ENCODE measurements around the gene DHCR24.
A peak's percentile ranks its signal among the peaks of the same experiment; 100 is the strongest.

DHCR24 gene

GRCh38 chr1:54888080-54888733 is 1.2 kb upstream of the DHCR24 start:
- TF ChIP-seq CEBPB (IDR thresholded peaks at IDR 0.05) (no peak), EP300 (IDR thresholded peaks at IDR 0.05; ENCODE audit: borderline replicate concordance) (no peak), CREB1 (IDR thresholded peaks at IDR 0.05; ENCODE audit: low read depth) (no peak), FOXM1 (IDR thresholded peaks at IDR 0.05; ENCODE audit: borderline replicate concordance, low read depth) (no peak), TAF1 (IDR thresholded peaks at IDR 0.05; ENCODE audit: low read depth) (no peak), YY1 (IDR thresholded peaks at IDR 0.05; ENCODE audit: low read depth) (no peak), TCF12 (IDR thresholded peaks at IDR 0.05; ENCODE audit: low read depth) (no peak), NFIC (IDR thresholded peaks at IDR 0.05) (no peak), RAD21 (IDR thresholded peaks at IDR 0.05; ENCODE audit: low read depth) (no peak), USF1 (IDR thresholded peaks at IDR 0.05) (no peak), EGR1 (IDR thresholded peaks at IDR 0.05) (no peak), MAX (IDR thresholded peaks at IDR 0.05) (no peak), ZBTB7A (IDR thresholded peaks at IDR 0.05; ENCODE audit: low read depth) (no peak), TEAD4 (IDR thresholded peaks at IDR 0.05) (no peak), REST (IDR thresholded peaks at IDR 0.05; ENCODE audit: low read depth) (no peak)

GRCh38 chr1:54887665-54888071 is 673 bp upstream of the DHCR24 start:
- no peak for TF ChIP-seq EGR1 (IDR thresholded peaks at IDR 0.05)
- TF ChIP-seq USF1 (IDR thresholded peaks at IDR 0.05): no peak
- no peak for TF ChIP-seq TAF1 (IDR thresholded peaks at IDR 0.05; ENCODE audit: low read depth)
- TF ChIP-seq TEAD4 (IDR thresholded peaks at IDR 0.05): no peak; the same call in 1 of the 2 replicates
- no peak for TF ChIP-seq EP300 (IDR thresholded peaks at IDR 0.05; ENCODE audit: borderline replicate concordance)
- no peak for TF ChIP-seq FOXM1 (IDR thresholded peaks at IDR 0.05; ENCODE audit: borderline replicate concordance, low read depth)
- TF ChIP-seq TCF12 (IDR thresholded peaks at IDR 0.05; ENCODE audit: low read depth): no peak
- TF ChIP-seq MAX (IDR thresholded peaks at IDR 0.05): no peak
- no peak for TF ChIP-seq YY1 (IDR thresholded peaks at IDR 0.05; ENCODE audit: low read depth)
- TF ChIP-seq CEBPB (IDR thresholded peaks at IDR 0.05): no peak

- TF ChIP-seq CREB1 (IDR thresholded peaks at IDR 0.05; ENCODE audit: low read depth) (no peak), FOXM1 (IDR thresholded peaks at IDR 0.05; ENCODE audit: borderline replicate concordance, low read depth) (no peak), EP300 (IDR thresholded peaks at IDR 0.05; ENCODE audit: borderline replicate concordance) (no peak), NFIC (IDR thresholded peaks at IDR 0.05) (no peak), MAX (IDR thresholded peaks at IDR 0.05) (peak; percentile 53; the same call in 1 of the 2 replicates)
Observed at GRCh38 chr1:54885807-54886723, 930 bp downstream of the DHCR24 start.

GRCh38 chr1:54885237-54885679 is 1.7 kb downstream of the DHCR24 start:
- TF ChIP-seq EP300 (IDR thresholded peaks at IDR 0.05; ENCODE audit: borderline replicate concordance) (no peak), TAF1 (IDR thresholded peaks at IDR 0.05; ENCODE audit: low read depth) (no peak), REST (IDR thresholded peaks at IDR 0.05; ENCODE audit: low read depth) (no peak), TCF12 (IDR thresholded peaks at IDR 0.05; ENCODE audit: low read depth) (no peak)

GRCh38 chr1:54884768-54885167 is 2.2 kb downstream of the DHCR24 start:
- TF ChIP-seq NFIC (IDR thresholded peaks at IDR 0.05) (no peak), ZBTB7A (IDR thresholded peaks at IDR 0.05; ENCODE audit: low read depth) (no peak), YY1 (IDR thresholded peaks at IDR 0.05; ENCODE audit: low read depth) (no peak), RAD21 (IDR thresholded peaks at IDR 0.05; ENCODE audit: low read depth) (no peak), CREB1 (IDR thresholded peaks at IDR 0.05; ENCODE audit: low read depth) (no peak), TCF12 (IDR thresholded peaks at IDR 0.05; ENCODE audit: low read depth) (no peak), CEBPB (IDR thresholded peaks at IDR 0.05) (no peak), REST (IDR thresholded peaks at IDR 0.05; ENCODE audit: low read depth) (no peak), EGR1 (IDR thresholded peaks at IDR 0.05) (no peak)

Data from Ishikawa (cell line).